HEK293T (cell line): ENCODE results near the gene TMEM151B.

Source experiments
- ARNT ChIP-seq: fragments of 450-650 bp; IDR thresholded peaks from 2 replicates; pipeline ENCODE4 v1.6.1; 2017; ENCODE audit warnings: mild to moderate bottlenecking
- CTBP1 ChIP-seq: fragments of 450-650 bp; IDR thresholded peaks from 2 replicates; pipeline ENCODE4 v1.6.1; 2016; ENCODE audit warnings: borderline replicate concordance
- ELF4 ChIP-seq: fragments of 450-650 bp; IDR thresholded peaks from 2 replicates; pipeline ENCODE4 v1.6.1; 2017; ENCODE audit warnings: antibody characterized with exemption
- FOXA1 ChIP-seq: fragments of 450-650 bp; IDR thresholded peaks from 2 replicates; pipeline ENCODE4 v1.6.1; 2016; ENCODE audit warnings: mild to moderate bottlenecking
- FOXM1 ChIP-seq: fragments of 450-650 bp; IDR thresholded peaks from 2 replicates; pipeline ENCODE4 v1.6.1; 2017; ENCODE audit warnings: mild to moderate bottlenecking, borderline replicate concordance
- NFRKB ChIP-seq: fragments of 450-650 bp; IDR thresholded peaks from 2 replicates; pipeline ENCODE4 v1.6.1; 2016; ENCODE audit warnings: mild to moderate bottlenecking, moderate library complexity
- SUZ12 ChIP-seq: fragments of 450-650 bp; IDR thresholded peaks from 2 replicates; pipeline ENCODE4 v1.6.1; 2016; ENCODE audit warnings: mild to moderate bottlenecking
- TARDBP ChIP-seq: fragments of 450-650 bp; IDR thresholded peaks from 2 replicates; pipeline ENCODE4 v1.6.1; 2016

DNA sequence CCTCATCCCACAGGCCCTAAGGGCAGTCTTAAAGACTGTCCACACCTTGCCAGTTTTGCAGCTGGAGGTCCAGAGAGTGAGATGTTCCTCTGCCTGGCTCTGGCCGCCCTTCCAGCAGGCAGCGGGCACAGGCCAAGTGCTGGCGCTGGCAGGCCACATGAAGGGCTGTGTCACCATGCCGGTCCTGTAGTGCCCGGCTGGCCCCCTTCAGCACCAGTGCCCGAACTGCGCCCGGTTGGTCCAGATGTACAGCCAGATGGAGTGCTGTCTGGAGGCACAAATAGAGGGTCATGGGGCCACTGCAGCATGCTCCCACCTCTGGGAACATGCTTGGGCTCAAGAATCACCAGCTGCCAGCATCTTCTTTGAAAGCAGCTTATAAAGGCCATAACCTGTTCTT is 8.7 kb upstream of the TMEM151B start:
- TF ChIP-seq FOXA1 (no peak), FOXM1 (no peak), CTBP1 (no peak), TARDBP (no peak), ARNT (no peak), ELF4 (no peak), NFRKB (no peak), SUZ12 (no peak)
